Peyer's patch (tissue), 4 donors: ENCODE data around the gene NHLRC2.

Source experiments
- POLR2A ChIP-seq, 2 donors: fragments of 450-650 bp; IDR thresholded peaks; one replicate each; pipeline ENCODE4 v1.5.1; 2017; ENCODE audit warnings: antibody characterized with exemption in 2 of 2, mild to moderate bottlenecking in 2 of 2, moderate library complexity in 2 of 2
- TF ChIP-seq, protein P1 (sequence below), 6 experiments: fragments of 450-650 bp in 4 of 6; fragments of 200-600 bp in 2 of 6; sonication (generic) in 1 of 6; IDR thresholded peaks; one replicate each; pipeline ENCODE4 v1.5.1; 2017 to 2019; ENCODE audit warnings: antibody characterized with exemption in 6 of 6, mild to moderate bottlenecking in 3 of 6, moderate library complexity in 1 of 6

- TF ChIP-seq, protein P1, sequence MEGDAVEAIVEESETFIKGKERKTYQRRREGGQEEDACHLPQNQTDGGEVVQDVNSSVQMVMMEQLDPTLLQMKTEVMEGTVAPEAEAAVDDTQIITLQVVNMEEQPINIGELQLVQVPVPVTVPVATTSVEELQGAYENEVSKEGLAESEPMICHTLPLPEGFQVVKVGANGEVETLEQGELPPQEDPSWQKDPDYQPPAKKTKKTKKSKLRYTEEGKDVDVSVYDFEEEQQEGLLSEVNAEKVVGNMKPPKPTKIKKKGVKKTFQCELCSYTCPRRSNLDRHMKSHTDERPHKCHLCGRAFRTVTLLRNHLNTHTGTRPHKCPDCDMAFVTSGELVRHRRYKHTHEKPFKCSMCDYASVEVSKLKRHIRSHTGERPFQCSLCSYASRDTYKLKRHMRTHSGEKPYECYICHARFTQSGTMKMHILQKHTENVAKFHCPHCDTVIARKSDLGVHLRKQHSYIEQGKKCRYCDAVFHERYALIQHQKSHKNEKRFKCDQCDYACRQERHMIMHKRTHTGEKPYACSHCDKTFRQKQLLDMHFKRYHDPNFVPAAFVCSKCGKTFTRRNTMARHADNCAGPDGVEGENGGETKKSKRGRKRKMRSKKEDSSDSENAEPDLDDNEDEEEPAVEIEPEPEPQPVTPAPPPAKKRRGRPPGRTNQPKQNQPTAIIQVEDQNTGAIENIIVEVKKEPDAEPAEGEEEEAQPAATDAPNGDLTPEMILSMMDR (IDR thresholded peaks at IDR 0.05): no peak
- TF ChIP-seq POLR2A (IDR thresholded peaks at IDR 0.05): no peak
These were observed 11.4 kb downstream of the NHLRC2 start for GRCh38 chr10:113865901-113866300.
